ENCODE measurements around the gene KAT14.
"Not testable (repeated sequence)": the region's sequence is repeated elsewhere in the genome, so short reads cannot be mapped to it uniquely, and the experiment has no call there.

Gene KAT14

DNA sequence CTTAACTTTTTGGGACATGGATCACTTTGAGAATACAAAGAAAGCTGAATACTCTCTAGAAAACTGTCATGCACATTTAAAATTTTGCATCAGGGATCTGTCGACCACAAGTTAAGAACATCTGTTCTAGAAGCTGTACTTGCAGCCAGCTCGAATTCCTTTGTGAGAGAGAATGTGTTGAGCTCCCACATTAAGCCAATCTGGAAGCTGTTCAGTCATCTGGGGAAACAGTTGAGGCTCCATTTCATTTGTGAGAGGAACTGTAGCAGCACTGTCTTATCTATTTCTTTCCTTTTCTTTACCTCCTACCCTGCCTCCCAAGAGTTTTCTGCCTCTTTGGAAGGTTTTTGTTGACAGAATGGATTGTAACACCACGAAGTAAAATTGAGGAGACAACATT is 50.8 kb downstream of the KAT14 start:
- Histone ChIP-seq H3K27me3 (ENCODE audit: insufficient read depth, low read length, poor library complexity) (no peaks in the 10 kb centered on the region), H3K4me1 (ENCODE audit: insufficient read depth, low read length) (no peaks in the 10 kb centered on the region), H3K9me3 (ENCODE audit: insufficient read depth, low read length, severe bottlenecking) (no peaks in the 10 kb centered on the region), H3K36me3 (ENCODE audit: insufficient read depth, low read length) (peaks cover 67% of the 10 kb centered on the region), H4K20me1 (ENCODE audit: insufficient read depth, low read length) (no peaks in the 10 kb centered on the region), H3K4me3 (ENCODE audit: low read depth in 1 of 2, low read length in 2 of 2) (no peak overlapping the region), H3K4me2 (ENCODE audit: insufficient read depth, low read length) (no peak overlapping the region), H3K27ac (ENCODE audit: low read length) (no peak overlapping the region), H3K79me2 (ENCODE audit: insufficient read depth, low read length) (no peaks in the 10 kb centered on the region), H2AFZ (ENCODE audit: low read depth, low read length) (no peak overlapping the region), H3K9ac (ENCODE audit: low read depth, low read length) (no peak overlapping the region)
- no peak for ATAC-seq (ENCODE audit: insufficient read depth, low read depth)
- no peak for DNase-seq
- TF ChIP-seq, protein P1, sequence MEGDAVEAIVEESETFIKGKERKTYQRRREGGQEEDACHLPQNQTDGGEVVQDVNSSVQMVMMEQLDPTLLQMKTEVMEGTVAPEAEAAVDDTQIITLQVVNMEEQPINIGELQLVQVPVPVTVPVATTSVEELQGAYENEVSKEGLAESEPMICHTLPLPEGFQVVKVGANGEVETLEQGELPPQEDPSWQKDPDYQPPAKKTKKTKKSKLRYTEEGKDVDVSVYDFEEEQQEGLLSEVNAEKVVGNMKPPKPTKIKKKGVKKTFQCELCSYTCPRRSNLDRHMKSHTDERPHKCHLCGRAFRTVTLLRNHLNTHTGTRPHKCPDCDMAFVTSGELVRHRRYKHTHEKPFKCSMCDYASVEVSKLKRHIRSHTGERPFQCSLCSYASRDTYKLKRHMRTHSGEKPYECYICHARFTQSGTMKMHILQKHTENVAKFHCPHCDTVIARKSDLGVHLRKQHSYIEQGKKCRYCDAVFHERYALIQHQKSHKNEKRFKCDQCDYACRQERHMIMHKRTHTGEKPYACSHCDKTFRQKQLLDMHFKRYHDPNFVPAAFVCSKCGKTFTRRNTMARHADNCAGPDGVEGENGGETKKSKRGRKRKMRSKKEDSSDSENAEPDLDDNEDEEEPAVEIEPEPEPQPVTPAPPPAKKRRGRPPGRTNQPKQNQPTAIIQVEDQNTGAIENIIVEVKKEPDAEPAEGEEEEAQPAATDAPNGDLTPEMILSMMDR (IDR thresholded peaks at IDR 0.05; ENCODE audit: borderline replicate concordance, extremely low read depth, low read length, poor library complexity, severe bottlenecking): no peak
- TF ChIP-seq EZH2 (IDR thresholded peaks at IDR 0.05; ENCODE audit: borderline replicate concordance, low read depth, low read length, severe bottlenecking): no peak

DNA sequence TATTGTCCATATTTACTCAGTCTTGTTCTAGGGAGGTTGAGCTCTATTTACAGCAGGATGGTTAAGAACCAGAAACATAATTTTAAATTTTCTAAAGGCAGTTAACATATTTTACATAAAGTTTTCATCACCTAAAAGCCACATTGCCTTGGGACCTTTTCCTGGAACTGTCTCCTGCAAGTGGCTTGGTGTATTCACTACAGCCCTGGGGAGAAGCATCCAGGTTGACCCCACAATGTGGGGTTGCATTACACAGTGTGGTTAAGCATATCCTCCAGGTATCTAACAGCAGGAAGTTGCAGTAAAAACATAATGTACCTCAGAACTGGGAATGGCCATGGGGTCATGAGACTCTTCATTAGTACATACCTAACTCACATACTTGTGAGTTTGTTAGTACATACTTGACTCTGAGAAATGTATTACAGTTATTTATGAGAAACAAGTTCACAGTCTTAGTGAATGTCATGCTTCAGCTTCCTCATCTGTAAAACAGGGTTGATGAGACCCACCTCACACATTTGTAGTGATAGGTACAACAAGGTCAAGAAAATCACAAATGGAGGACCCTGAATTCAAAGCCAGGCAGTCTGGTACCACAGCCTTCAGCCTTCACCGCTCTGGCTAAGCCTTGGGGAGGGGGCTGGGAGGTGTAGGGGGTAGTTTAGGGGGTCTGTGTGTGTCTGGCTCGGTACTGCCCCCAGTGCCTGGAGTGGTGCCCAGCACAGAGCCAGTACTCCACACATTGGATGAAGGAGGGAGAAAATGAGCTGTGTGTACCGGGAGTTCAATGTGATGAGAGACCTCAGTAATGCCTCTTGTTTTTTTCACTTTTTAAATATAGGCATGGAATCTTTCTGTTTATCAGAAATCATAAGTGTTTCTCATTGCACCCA is 52.9 kb downstream of the KAT14 start:
- H3K4me1 ChIP-seq (ENCODE audit: insufficient read depth, low read length): no peaks in the 10 kb centered on the region
- no peak overlapping the region for H2AFZ ChIP-seq (ENCODE audit: low read depth, low read length)
- H3K36me3 ChIP-seq (ENCODE audit: insufficient read depth, low read length): peaks cover 46% of the 10 kb centered on the region
- H3K9me3 ChIP-seq (ENCODE audit: insufficient read depth, low read length, severe bottlenecking): no peaks in the 10 kb centered on the region
- H3K79me2 ChIP-seq (ENCODE audit: insufficient read depth, low read length): no peaks in the 10 kb centered on the region
- DNase-seq (no peak), ATAC-seq (ENCODE audit: insufficient read depth, low read depth) (no peak; the same call in 2 of the 3 replicates)
- no peaks in the 10 kb centered on the region for H3K27me3 ChIP-seq (ENCODE audit: insufficient read depth, low read length, poor library complexity)
- no peak overlapping the region for H3K27ac ChIP-seq (ENCODE audit: low read length)
- H3K9ac ChIP-seq (ENCODE audit: low read depth, low read length): no peak overlapping the region
- H3K4me3 ChIP-seq (ENCODE audit: low read depth in 1 of 2, low read length in 2 of 2): no peak overlapping the region
- TF ChIP-seq, protein P1 (IDR thresholded peaks at IDR 0.05; ENCODE audit: borderline replicate concordance, extremely low read depth, low read length, poor library complexity, severe bottlenecking): peak; percentile 26
- no peak for TF ChIP-seq EZH2 (IDR thresholded peaks at IDR 0.05; ENCODE audit: borderline replicate concordance, low read depth, low read length, severe bottlenecking)
- no peak overlapping the region for H3K4me2 ChIP-seq (ENCODE audit: insufficient read depth, low read length)
- H4K20me1 ChIP-seq (ENCODE audit: insufficient read depth, low read length): no peaks in the 10 kb centered on the region

DNA sequence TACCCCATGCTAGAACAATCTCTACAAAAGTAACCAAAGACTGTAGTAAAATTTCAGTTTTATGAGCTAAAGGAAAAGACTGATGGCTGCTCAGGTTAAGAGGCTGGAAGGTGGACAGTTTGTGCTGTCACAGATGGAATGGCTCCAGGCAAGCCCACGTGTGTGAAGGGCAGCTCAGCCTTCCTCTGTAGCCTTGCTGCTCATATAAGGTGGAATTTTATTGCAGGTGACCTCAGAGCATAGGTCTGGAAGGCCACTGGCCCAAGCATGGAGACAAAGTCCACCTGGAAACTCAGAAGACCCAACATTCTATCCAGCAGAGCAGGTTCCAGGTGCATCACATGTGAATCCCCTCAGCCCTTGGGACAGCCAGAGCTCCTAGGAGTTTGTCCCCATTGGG is 53.6 kb downstream of the KAT14 start:
- no peak for DNase-seq

DNA sequence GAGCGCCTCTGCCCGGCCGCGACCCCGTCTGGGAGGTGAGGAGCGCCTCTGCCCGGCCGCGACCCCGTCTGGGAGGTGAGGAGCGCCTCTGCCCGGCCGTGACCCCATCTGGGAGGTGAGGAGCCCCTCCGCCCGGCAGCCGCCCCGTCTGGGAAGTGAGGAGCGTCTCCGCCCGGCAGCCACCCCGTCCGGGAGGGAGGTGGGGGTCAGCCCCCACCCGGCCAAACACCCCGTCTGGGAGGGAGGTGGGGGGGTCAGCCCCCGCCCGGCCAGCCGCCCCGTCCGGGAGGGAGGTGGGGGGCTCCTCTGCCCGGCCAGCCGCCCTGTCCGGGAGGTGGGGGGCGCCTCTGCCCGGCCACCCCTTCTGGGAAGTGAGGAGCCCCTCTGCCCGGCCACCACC is 56.8 kb downstream of the KAT14 start:
- H3K27ac ChIP-seq (ENCODE audit: low read length); H3K9me3 ChIP-seq (ENCODE audit: insufficient read depth, low read length, severe bottlenecking); H3K4me1 ChIP-seq (ENCODE audit: insufficient read depth, low read length); H2AFZ ChIP-seq (ENCODE audit: low read depth, low read length); H3K27me3 ChIP-seq (ENCODE audit: insufficient read depth, low read length, poor library complexity); H3K79me2 ChIP-seq (ENCODE audit: insufficient read depth, low read length); H3K9ac ChIP-seq (ENCODE audit: low read depth, low read length); H4K20me1 ChIP-seq (ENCODE audit: insufficient read depth, low read length); DNase-seq; ATAC-seq (ENCODE audit: insufficient read depth, low read depth); H3K4me2 ChIP-seq (ENCODE audit: insufficient read depth, low read length); H3K4me3 ChIP-seq (ENCODE audit: low read depth in 1 of 2, low read length in 2 of 2): not testable (repeated sequence)
- H3K36me3 ChIP-seq (ENCODE audit: insufficient read depth, low read length): peaks cover 13% of the 10 kb centered on the region

More for the DNA sequence above, 53.6 kb downstream of the KAT14 start:
- Histone ChIP-seq H4K20me1 (ENCODE audit: insufficient read depth, low read length) (no peaks in the 10 kb centered on the region), H3K27ac (ENCODE audit: low read length) (no peak overlapping the region), H3K4me2 (ENCODE audit: insufficient read depth, low read length) (no peak overlapping the region), H2AFZ (ENCODE audit: low read depth, low read length) (no peak overlapping the region), H3K27me3 (ENCODE audit: insufficient read depth, low read length, poor library complexity) (no peaks in the 10 kb centered on the region), H3K9me3 (ENCODE audit: insufficient read depth, low read length, severe bottlenecking) (no peaks in the 10 kb centered on the region), H3K4me3 (ENCODE audit: low read depth in 1 of 2, low read length in 2 of 2) (no peak overlapping the region), H3K79me2 (ENCODE audit: insufficient read depth, low read length) (no peaks in the 10 kb centered on the region), H3K4me1 (ENCODE audit: insufficient read depth, low read length) (no peaks in the 10 kb centered on the region), H3K36me3 (ENCODE audit: insufficient read depth, low read length) (peaks cover 39% of the 10 kb centered on the region), H3K9ac (ENCODE audit: low read depth, low read length) (no peak overlapping the region)
- TF ChIP-seq, protein P1 (IDR thresholded peaks at IDR 0.05; ENCODE audit: borderline replicate concordance, extremely low read depth, low read length, poor library complexity, severe bottlenecking): no peak
- no peak for TF ChIP-seq EZH2 (IDR thresholded peaks at IDR 0.05; ENCODE audit: borderline replicate concordance, low read depth, low read length, severe bottlenecking)
- no peak for ATAC-seq (ENCODE audit: insufficient read depth, low read depth)

Data from DND-41 (cell line).